Suprapubic skin (tissue), 4 donors: ENCODE measurements around the gene CAPN11.

Experiments used
- CTCF ChIP-seq, 2 donors: fragments of 200-600 bp in 1 of 2; fragments of 450-650 bp in 1 of 2; sonication (generic) in 1 of 2; IDR thresholded peaks; one replicate each; pipeline ENCODE4 v1.5.1; 2016 to 2019; ENCODE audit warnings: antibody characterized with exemption in 2 of 2, mild to moderate bottlenecking in 1 of 2, moderate library complexity in 1 of 2
- EP300 ChIP-seq: sonication (generic); formaldehyde crosslinking; IDR thresholded peaks from one replicate; pipeline ENCODE4 v1.6.1; 2017; ENCODE audit warnings: antibody characterized with exemption
- POLR2A ChIP-seq, 2 donors: fragments of 450-650 bp; IDR thresholded peaks; one replicate each; pipeline ENCODE4 v1.6.1; 2017; ENCODE audit warnings: antibody characterized with exemption in 2 of 2, mild to moderate bottlenecking in 2 of 2, moderate library complexity in 2 of 2
- POLR2AphosphoS5 ChIP-seq, 3 donors: sonication (generic); formaldehyde crosslinking; IDR thresholded peaks; one replicate each; pipeline ENCODE4 v1.6.1; 2017; ENCODE audit warnings: antibody characterized with exemption in 3 of 3

DNA sequence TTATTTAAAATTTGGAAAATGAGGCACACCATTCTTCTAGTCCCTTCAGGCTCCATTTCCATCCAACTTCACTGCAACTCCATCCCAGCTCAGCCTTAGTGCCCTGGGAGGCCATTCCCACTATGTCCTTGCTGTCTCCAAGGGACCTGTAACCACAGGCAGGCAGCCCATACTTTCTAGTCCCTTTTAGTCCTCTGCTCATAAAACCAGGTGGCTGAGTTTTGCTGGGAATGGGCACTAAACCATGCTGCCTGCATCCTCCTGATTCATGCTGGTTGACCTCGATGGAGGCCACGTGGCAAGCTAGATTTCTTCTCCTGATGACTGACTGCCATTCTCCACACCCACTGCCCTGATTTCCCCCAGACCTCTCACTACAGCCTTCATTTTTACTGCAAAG is 30.6 kb downstream of the CAPN11 start:
- TF ChIP-seq POLR2AphosphoS5 (IDR thresholded peaks at IDR 0.05) = no peak
- no peak for TF ChIP-seq CTCF (IDR thresholded peaks at IDR 0.05)
- no peak for TF ChIP-seq POLR2A (IDR thresholded peaks at IDR 0.05)
- no peak for TF ChIP-seq EP300
